Ectodermal cell (in vitro differentiated cells): ENCODE measurements around the gene MED7. TPM values are rescaled to one million over a fixed set of nuclear protein-coding genes. Genes with fewer than 3 reads are reported as not detected.
"Not testable (repeated sequence)": the region's sequence is repeated elsewhere in the genome, so short reads cannot be mapped to it uniquely, and the experiment has no call there.

Experiments used
- H3K27ac ChIP-seq: 2 replicates; pipeline ENCODE4 v1.7.0; 2013; ENCODE audit warnings: mild to moderate bottlenecking, low read depth, low read length; ENCODE audit not compliant: insufficient read depth, poor library complexity, severe bottlenecking
- H3K27me3 ChIP-seq: 2 replicates; pipeline ENCODE4 v1.7.0; 2013; ENCODE audit warnings: mild to moderate bottlenecking, low read length; ENCODE audit not compliant: insufficient read depth, control insufficient read depth, poor library complexity, severe bottlenecking
- H3K36me3 ChIP-seq: one replicate; pipeline ENCODE4 v1.7.0; 2013; ENCODE audit warnings: low read length; ENCODE audit not compliant: control insufficient read depth, insufficient read depth
- H3K4me1 ChIP-seq: one replicate; pipeline ENCODE4 v1.7.0; 2013; ENCODE audit warnings: low read length; ENCODE audit not compliant: control insufficient read depth, insufficient read depth
- H3K4me3 ChIP-seq: 2 replicates; pipeline ENCODE4 v1.7.0; 2013; ENCODE audit warnings: low read depth, low read length, control low read depth; ENCODE audit not compliant: insufficient read depth
- H3K9me3 ChIP-seq: 2 replicates; pipeline ENCODE4 v1.7.0; 2013; ENCODE audit warnings: mild to moderate bottlenecking, low read length, moderate library complexity; ENCODE audit not compliant: control insufficient read depth
- WGBS, 2 experiments: methylation state at CpG; one replicate each; pipeline ENCODE4 v1.1.7; 2013; ENCODE audit warnings: missing lambda C conversion rate in 2 of 2; 5-methylcytosine and 5-hydroxymethylcytosine counted together
- polyA plus RNA-seq, 4 experiments: library from polyadenylated mRNA; stranded (reverse); fragments of 50-300 nt; gene quantifications; one replicate each; pipeline ENCODE4 v1.2.3, GENCODE V29; 2013

The MED7 gene
- 23.0 TPM for polyA plus RNA-seq (2013, experiment 1 of 4)
- 22.7 TPM for polyA plus RNA-seq (2013, experiment 2 of 4)
- polyA plus RNA-seq (2013, experiment 3 of 4): 18.7 TPM
- 18.2 TPM for polyA plus RNA-seq (2013, experiment 4 of 4)

GRCh38 chr5:157142317-157143126 is at the start of gene MED7:
Gene MED7 (minus strand): TSS chr5:157142865. CDS start chr5:157139431, 3,434 bp downstream.
- Histone ChIP-seq H3K36me3 (peaks cover 4% of the 10 kb centered on the region), H3K27me3 (no peaks in the 10 kb centered on the region), H3K4me1 (peaks cover 2% of the 10 kb centered on the region), H3K4me3 (peak within 1 kb of the TSS; percentile 88), H3K9me3 (no peaks in the 10 kb centered on the region), H3K27ac (peak within 1 kb of the TSS; percentile 31)
- 1 to 2% methylated on average over 48 of the region's 48 CpGs for WGBS, 2 experiments

- WGBS, 2 experiments: 90 to 92% methylated on average over 6 of the region's 7 CpGs
These were observed 46.6 kb upstream of the MED7 start for GRCh38 chr5:157189223-157189622.

GRCh38 chr5:157188270-157188669 is 45.6 kb upstream of the MED7 start:
- Histone ChIP-seq H3K4me3 (no peak overlapping the region), H3K36me3 (no peaks in the 10 kb centered on the region), H3K9me3 (no peaks in the 10 kb centered on the region), H3K27ac (no peak overlapping the region), H3K4me1 (no peaks in the 10 kb centered on the region), H3K27me3 (peaks cover 36% of the 10 kb centered on the region)

More at GRCh38 chr5:157189223-157189622, 46.6 kb upstream of the MED7 start:
- H3K27me3 ChIP-seq: peaks cover 36% of the 10 kb centered on the region
- H3K9me3 ChIP-seq: no peaks in the 10 kb centered on the region
- no peaks in the 10 kb centered on the region for H3K36me3 ChIP-seq
- no peaks in the 10 kb centered on the region for H3K4me1 ChIP-seq
- no peak overlapping the region for H3K4me3 ChIP-seq
- H3K27ac ChIP-seq: no peak overlapping the region

DNA sequence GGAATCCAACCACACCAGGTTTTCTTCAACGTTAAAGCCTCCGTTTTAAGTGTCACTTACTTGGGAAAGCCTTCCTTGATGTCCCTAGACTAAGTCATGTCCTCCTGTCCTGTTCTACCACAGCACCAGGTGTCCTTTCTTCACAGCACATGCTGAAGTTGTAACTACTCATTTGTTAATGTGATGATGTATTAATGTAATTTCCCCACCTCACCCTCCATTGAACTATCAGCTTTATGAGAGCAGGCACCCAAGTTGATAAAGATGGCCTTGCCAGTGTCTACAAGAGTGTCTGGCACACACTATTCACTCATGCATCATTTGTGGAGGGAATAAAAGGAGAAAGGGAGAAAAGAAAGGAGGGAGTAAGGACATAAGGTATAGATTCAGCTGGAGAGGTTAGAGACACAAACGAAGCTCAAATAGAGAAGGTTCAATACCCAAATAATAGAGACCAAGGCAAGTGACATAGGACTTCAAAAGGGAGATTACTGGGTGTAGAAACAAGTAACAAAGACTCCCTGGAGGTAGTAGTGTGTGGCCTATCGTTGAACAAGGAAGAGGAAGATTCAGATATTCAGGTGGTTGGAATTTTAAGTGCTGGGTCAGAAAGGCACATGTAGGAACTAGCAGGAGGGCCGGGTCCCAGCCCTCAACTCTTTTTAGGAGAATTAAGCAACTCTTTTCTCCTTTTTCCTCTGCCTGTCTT is 44.5 kb upstream of the MED7 start:
- Histone ChIP-seq H3K9me3 (no peaks in the 10 kb centered on the region), H3K36me3 (no peaks in the 10 kb centered on the region), H3K27ac (no peak overlapping the region), H3K4me3 (no peak overlapping the region), H3K4me1 (no peaks in the 10 kb centered on the region), H3K27me3 (peaks cover 36% of the 10 kb centered on the region)
- WGBS, 2 experiments: 48 to 50% methylated on average over 5 of the region's 5 CpGs

DNA sequence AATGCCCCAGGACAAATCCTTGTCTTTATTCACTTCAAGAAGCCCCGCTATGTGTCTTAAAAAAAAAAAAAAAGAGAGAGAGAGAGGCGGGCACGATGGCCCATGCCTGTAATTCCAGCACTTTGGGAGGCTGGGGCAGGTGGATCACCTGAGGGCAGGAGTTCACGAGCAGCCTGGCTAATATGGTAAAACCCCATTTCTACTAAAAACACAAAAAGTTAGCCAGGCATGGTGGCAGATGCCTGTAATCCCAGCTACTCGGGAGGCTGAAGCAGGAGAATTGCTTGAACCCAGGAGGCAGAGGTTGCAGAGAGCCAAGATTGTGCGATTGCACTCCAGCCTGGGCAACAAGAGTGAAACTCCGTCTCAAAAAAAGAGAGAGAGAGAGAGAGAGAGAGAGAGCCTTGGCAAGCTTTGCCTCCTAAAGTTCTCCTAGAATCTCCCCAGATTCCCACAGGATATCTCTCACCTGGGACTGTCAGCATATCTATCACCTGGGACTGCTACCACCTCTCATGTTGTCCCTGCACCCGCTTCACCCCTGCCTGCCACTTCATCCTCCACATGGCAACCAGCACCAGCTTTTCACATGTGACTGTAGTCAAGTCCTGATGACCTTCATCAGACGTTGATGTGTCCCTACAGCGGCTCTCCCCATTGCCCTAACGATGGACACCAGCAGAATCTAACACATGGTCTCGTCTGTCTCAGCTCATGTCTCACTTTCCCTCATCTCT is 43.8 kb upstream of the MED7 start:
- H3K4me3 ChIP-seq: no peak overlapping the region
- H3K4me1 ChIP-seq: no peaks in the 10 kb centered on the region
- no peaks in the 10 kb centered on the region for H3K9me3 ChIP-seq
- H3K27me3 ChIP-seq: peaks cover 39% of the 10 kb centered on the region
- WGBS, 2 experiments: 88 to 91% methylated on average over 10 to 11 of the region's 12 CpGs
- no peak overlapping the region for H3K27ac ChIP-seq
- no peaks in the 10 kb centered on the region for H3K36me3 ChIP-seq

DNA sequence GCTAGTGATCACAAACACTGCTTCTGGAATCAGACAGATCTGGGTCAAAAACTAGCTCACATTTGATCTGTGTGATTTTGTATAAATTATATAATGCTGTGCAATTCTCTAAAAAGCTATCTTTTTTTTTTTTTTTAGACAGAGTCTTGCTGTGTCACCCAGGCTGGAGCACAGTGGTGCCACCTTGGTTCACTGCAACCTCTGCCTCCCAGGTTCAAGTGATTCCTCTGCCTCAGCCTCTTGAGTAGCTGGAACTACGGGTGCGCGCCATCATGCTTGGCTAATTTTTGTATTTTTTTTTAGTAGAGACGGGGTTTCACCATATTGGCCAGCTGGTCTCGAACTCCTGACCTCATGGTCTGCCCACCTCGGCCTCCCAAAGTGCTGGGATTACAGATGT is 42.5 kb upstream of the MED7 start:
- not testable (repeated sequence) for H3K9me3 ChIP-seq, H3K4me3 ChIP-seq, H3K4me1 ChIP-seq, H3K27ac ChIP-seq, H3K36me3 ChIP-seq
- H3K27me3 ChIP-seq: peaks cover 39% of the 10 kb centered on the region
- 93 to 97% methylated on average over 6 of the region's 6 CpGs for WGBS, 2 experiments

DNA sequence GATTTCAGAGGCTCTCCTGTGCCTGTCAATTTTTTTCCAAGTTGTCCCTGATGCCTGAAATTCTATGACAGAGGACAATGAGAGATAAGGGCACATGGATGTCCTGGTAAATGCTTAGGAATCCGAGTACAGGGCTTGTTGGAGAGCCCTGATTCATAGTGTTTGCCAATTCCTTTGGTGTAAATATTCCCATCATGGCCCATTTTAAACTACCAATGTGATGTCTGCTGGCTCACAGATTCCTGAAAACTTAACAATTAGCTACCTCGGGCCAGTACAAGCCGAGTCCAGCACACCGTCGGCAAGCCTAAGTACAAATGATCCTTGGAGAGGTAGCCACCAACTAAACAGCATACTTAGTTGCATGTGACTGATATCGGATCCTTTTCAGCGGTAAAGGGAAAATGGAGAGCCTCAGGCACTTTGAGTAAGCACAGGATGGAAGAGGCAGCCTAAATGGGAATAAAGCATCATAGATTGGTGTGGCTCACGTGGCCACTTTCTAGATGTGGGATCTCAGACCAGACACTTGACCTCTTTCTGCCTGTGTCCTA is 41.5 kb upstream of the MED7 start:
- Histone ChIP-seq H3K27me3 (peaks cover 36% of the 10 kb centered on the region), H3K4me3 (no peak overlapping the region), H3K4me1 (no peaks in the 10 kb centered on the region), H3K27ac (no peak overlapping the region), H3K36me3 (no peaks in the 10 kb centered on the region), H3K9me3 (no peaks in the 10 kb centered on the region)
- 94 to 95% methylated on average over 8 of the region's 8 CpGs for WGBS, 2 experiments

- H3K4me3 ChIP-seq: no peak overlapping the region
- no peak overlapping the region for H3K27ac ChIP-seq
- H3K4me1 ChIP-seq: no peaks in the 10 kb centered on the region
- H3K27me3 ChIP-seq: peaks cover 16% of the 10 kb centered on the region
- H3K9me3 ChIP-seq: no peaks in the 10 kb centered on the region
- WGBS, 2 experiments: 93 to 96% methylated on average over 3 of the region's 3 CpGs
- no peaks in the 10 kb centered on the region for H3K36me3 ChIP-seq
These were observed 39.6 kb upstream of the MED7 start for GRCh38 chr5:157182143-157182757.

DNA sequence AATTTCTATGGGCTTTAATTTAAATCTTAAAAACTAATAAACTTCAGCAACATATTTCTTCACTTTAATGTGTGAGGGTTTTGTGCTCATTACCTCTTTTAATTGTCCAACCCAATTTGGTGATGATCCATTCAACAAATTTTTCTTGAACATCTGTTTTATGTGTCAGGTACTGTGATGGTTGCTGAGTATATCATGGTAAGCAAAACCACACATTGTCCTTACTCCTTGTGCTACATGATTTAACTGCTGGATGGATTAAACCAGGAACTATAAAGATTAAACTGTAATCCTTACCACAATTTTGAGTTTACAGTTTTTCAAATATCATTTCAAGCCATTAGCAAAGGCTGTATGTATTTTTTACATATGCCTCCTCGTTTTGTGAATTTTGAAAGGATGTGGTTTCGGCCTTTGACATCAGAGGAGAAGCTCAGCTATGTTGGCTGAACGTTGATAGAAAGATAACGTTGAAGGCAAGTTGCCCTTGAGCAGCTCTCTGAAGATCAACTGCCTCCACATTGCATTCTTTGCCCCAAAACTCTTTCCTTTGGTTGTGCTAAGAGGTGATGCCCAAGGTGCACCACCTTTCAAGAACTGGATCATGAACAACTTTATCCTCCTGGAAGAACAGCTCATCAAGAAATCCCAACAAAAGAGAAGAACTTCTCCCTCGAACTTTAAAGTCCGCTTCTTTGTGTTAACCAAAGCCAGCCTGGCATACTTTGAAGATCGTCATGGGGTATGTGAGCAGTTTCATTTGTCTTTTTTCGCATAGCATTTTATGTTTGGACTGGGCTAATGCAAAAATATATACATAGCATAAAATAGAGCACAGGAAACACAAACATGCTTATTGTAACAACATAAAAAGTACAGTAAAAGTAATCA is 38.0 kb upstream of the MED7 start, which contains the start of gene ITK:
TSS of gene ITK (plus strand) at position 467 of the 891 bp plus-strand sequence. CDS start at position 605, 138 bp downstream.
- Histone ChIP-seq H3K9me3 (no peaks in the 10 kb centered on the region), H3K4me1 (no peaks in the 10 kb centered on the region), H3K4me3 (no peak within 1 kb of the TSS), H3K36me3 (no peaks in the 10 kb centered on the region), H3K27ac (no peak within 1 kb of the TSS), H3K27me3 (peaks cover 4% of the 10 kb centered on the region)
- WGBS, 2 experiments: 87 to 93% methylated on average over 7 to 8 of the region's 8 CpGs
